ENCODE data around the gene CLTC. TPM values are rescaled to one million over a fixed set of nuclear protein-coding genes. Genes with fewer than 3 reads are reported as not detected.

CLTC gene
- 282 and 283 TPM in 2 replicates for total RNA-seq (2013; cell fraction: nucleolus; rRNA removed)
- total RNA-seq (2014; rRNA removed) (120 and 137 TPM in 2 replicates), total RNA-seq (2014; rRNA removed; fragmentation: Illumina TruSeq; extraction: Trizol) (139 and 141 TPM in 2 replicates), total RNA-seq (2021) (178 and 188 TPM in 2 replicates), polyA plus RNA-seq (2011; rRNA removed) (140 and 178 TPM in 2 replicates), polyA plus RNA-seq (2014; fragmentation: Illumina TruSeq; extraction: Trizol) (105 and 110 TPM in 2 replicates), polyA plus RNA-seq (2014; fragmentation: Nextera tagmentation; extraction: Ambion mirVana) (10 to 100 TPM; 93.0 to 94.3 TPM), polyA plus RNA-seq (2014; rRNA removed) (60.3 and 77.5 TPM in 2 replicates), polyA plus RNA-seq (2016; fragmentation: Nextera tagmentation; extraction: Ambion mirVana) (100 to 1,000 TPM; 156 to 179 TPM), polyA minus RNA-seq (2011; rRNA and poly(A)+ RNA removed) (364 and 505 TPM in 2 replicates), Bru-seq, nascent RNA (percentile 95 among the genes with signal in this experiment), BruChase-seq, experiment 1, labeled RNA remaining after a 6-hour chase (percentile 97 among the genes with signal in this experiment), BruChase-seq, experiment 2, labeled RNA remaining after a 2-hour chase (percentile 96 among the genes with signal in this experiment)
- polyA plus RNA-seq (2011; ENCODE audit: low read depth), result 80.2 TPM
- polyA plus RNA-seq (2011; cell fraction: cytosol; rRNA removed), result 136 and 157 TPM in 2 replicates
- 95.3 and 118 TPM in 2 replicates for polyA plus RNA-seq (2011; cell fraction: nucleus; rRNA removed)
- polyA plus RNA-seq (2012), result 81.8 and 95.9 TPM in 2 replicates
- polyA minus RNA-seq (2011; cell fraction: cytosol; rRNA and poly(A)+ RNA removed), result 148 and 203 TPM in 2 replicates
- 82.2 and 124 TPM in 2 replicates for polyA minus RNA-seq (2011; cell fraction: nucleus; rRNA and poly(A)+ RNA removed)
- long read RNA-seq, experiment 1, partial matches to known transcripts, result 13 of 15 reads
- long read RNA-seq, experiment 1, other reads (novel, unspliced or antisense), result 2 of 15 reads
- long read RNA-seq, experiment 2, partial matches to known transcripts, result 75 of 93 reads
- long read RNA-seq, experiment 2, other reads (novel, unspliced or antisense), result 17 of 93 reads

- intact Hi-C loops (cut with micrococcal nuclease; ENCODE audit: unreplicated experiment) (loop anchor here (1.0 to 2.0 kb wide), 2 partner anchors 55 to 88 kb away; partner anchors contain the start of genes DHX40, PTRH2 and VMP1), in situ Hi-C loops (cut with MboI) (no loop called here)
- H3K4me2 ChIP-seq (ENCODE audit: control insufficient read depth, insufficient read depth), result peak within 1 kb of the TSS; percentile 84
- H3K27me3 ChIP-seq (replicated peaks in 1 of 2; ENCODE audit: control insufficient read depth in 2 of 2, insufficient read depth in 2 of 2, low read length in 1 of 2), result no peaks in the 10 kb centered on the region
- no peaks in the 10 kb centered on the region for H3K36me3 ChIP-seq (ENCODE audit: control insufficient read depth in 2 of 2, insufficient read depth in 2 of 2, low read length in 1 of 2)
- POLR2A ChIA-PET, result interaction anchor here (0.6 to 9.4 kb wide), 16 partner anchors 8 to 513 kb away, joined by 3 to 111 read pairs (median 4); partner anchors contain the start of genes DHX40, TRIM37 and VMP1
- SMC1A ChIA-PET (ENCODE audit: uncharacterized antibody, unreplicated experiment), result interaction anchor here (0.6 to 8.1 kb wide), 5 partner anchors 23 to 125 kb away, joined by 3 to 70 read pairs (median 8); no protein-coding TSS in a partner anchor
- RAD21 ChIA-PET (ENCODE audit: unreplicated experiment), result interaction anchor here (1.0 to 5.7 kb wide), 7 partner anchors 8 to 240 kb away, joined by 3 to 43 read pairs (median 4); no protein-coding TSS in a partner anchor
- peak within 1 kb of the TSS; percentile 96 for H3K9ac ChIP-seq (ENCODE audit: control insufficient read depth, insufficient read depth, low read length)
- under 1% methylated on average over 58 of the region's 65 CpGs for WGBS (ENCODE audit: insufficient coverage, insufficient replicate concordance, low lambda C conversion rate, missing lambda C conversion rate)
- peaks cover 9% of the 10 kb centered on the region; the same call in 1 of the 2 replicates for H3K4me1 ChIP-seq (ENCODE audit: control insufficient read depth, insufficient read depth, low read length)
- CTCF ChIA-PET, result interaction anchor here (0.6 to 2.7 kb wide), 6 partner anchors 12 to 467 kb away, joined by 3 to 14 read pairs (median 4); partner anchors contain the start of genes PTRH2 and VMP1
- peak within 1 kb of the TSS; percentile 99 for H3K27ac ChIP-seq (ENCODE audit: control insufficient read depth, insufficient read depth)
- H4K20me1 ChIP-seq (ENCODE audit: control insufficient read depth, insufficient read depth), result peaks cover 3% of the 10 kb centered on the region; the same call in 1 of the 2 replicates
- peak; percentile 92 for DNase-seq (ENCODE audit: low read depth, low spot score)
- H3K9me3 ChIP-seq (replicated peaks; ENCODE audit: control insufficient read depth, insufficient read depth, low read length), result no peaks in the 10 kb centered on the region
- peak within 1 kb of the TSS; percentile 95 for H3K4me3 ChIP-seq
- peaks cover 68% of the 10 kb centered on the region for H3K79me2 ChIP-seq (ENCODE audit: control insufficient read depth, insufficient read depth, low read length)
- peak within 1 kb of the TSS; percentile 91 for H2AFZ ChIP-seq (ENCODE audit: control insufficient read depth, low read depth, low read length)
- peak; percentile 75 for FAIRE-seq
- peak; percentile 88 for ATAC-seq
- no TSS peak for BruUV-seq (replicated peaks)
- TF ChIP-seq USF2 (IDR thresholded peaks at IDR 0.05; ENCODE audit: borderline replicate concordance, low read depth, low read length), result peak; percentile 58
- TF ChIP-seq NR2C1 (IDR thresholded peaks at IDR 0.05), result peak; percentile 60
- peak; percentile 94 for TF ChIP-seq TARDBP (IDR thresholded peaks at IDR 0.05; ENCODE audit: borderline replicate concordance)
- peak; percentile 34; the same call in 1 of the 2 replicates for TF ChIP-seq JUND (IDR thresholded peaks at IDR 0.05; ENCODE audit: low read depth, low read length)
- TF ChIP-seq YY1 (IDR thresholded peaks at IDR 0.05; ENCODE audit: low read depth, low read length), result peak; percentile 97
- TF ChIP-seq JUNB (IDR thresholded peaks at IDR 0.05), result no peak
- TF ChIP-seq NFXL1 (IDR thresholded peaks at IDR 0.05; ENCODE audit: borderline replicate concordance), result no peak
- peak; percentile 67; the same call in 1 of the 2 replicates for TF ChIP-seq ELK1 (IDR thresholded peaks at IDR 0.05; ENCODE audit: low read depth, low read length)
- TF ChIP-seq ESRRA (IDR thresholded peaks at IDR 0.05; ENCODE audit: low read length), result 0 out of 2 replicates have a peak, but pooled peaks have one; percentile 12
- peak; percentile 65 for TF ChIP-seq HCFC1 (IDR thresholded peaks at IDR 0.05; ENCODE audit: low read length)
- TF ChIP-seq GABPA (IDR thresholded peaks at IDR 0.05; ENCODE audit: low read depth), result peak; percentile 91
- TF ChIP-seq MXI1 (IDR thresholded peaks at IDR 0.05; ENCODE audit: low read depth, low read length), result peak; percentile 80
- no peak for TF ChIP-seq WRNIP1 (IDR thresholded peaks at IDR 0.05; ENCODE audit: borderline replicate concordance, low read depth, low read length)
- TF ChIP-seq HDAC6 (IDR thresholded peaks at IDR 0.05; ENCODE audit: unreplicated experiment), result peak; percentile 76
- no peak for TF ChIP-seq CHD4 (IDR thresholded peaks at IDR 0.05)
- TF ChIP-seq FOS (IDR thresholded peaks at IDR 0.05; ENCODE audit: borderline replicate concordance, extremely low read depth, insufficient read length), result no peak
These were observed at the start of gene CLTC for GRCh38 chr17:59619298-59620063. TSS of gene CLTC (plus strand) at chr17:59619895. CDS start at chr17:59620132, 237 bp downstream.
